K562 (cell line): ENCODE measurements around the gene RILP. TPM values are rescaled to one million over a fixed set of nuclear protein-coding genes. Genes with fewer than 3 reads are reported as not detected.

ENCODE experiments used
- ETV1 ChIP-seq: fragments of 450-650 bp; conservative IDR thresholded peaks from 2 replicates; pipeline ENCODE4 v1.6.1; 2016; ENCODE audit warnings: missing genetic modification characterization, control low read depth, low read depth, missing compliant biosample characterization
- MIER1 ChIP-seq: fragments of 450-650 bp; IDR thresholded peaks from 2 replicates; pipeline ENCODE4 v1.6.1; 2016; ENCODE audit warnings: antibody characterized with exemption, mild to moderate bottlenecking, low read depth
- PYGO2 ChIP-seq: fragments of 450-650 bp; IDR thresholded peaks from 2 replicates; pipeline ENCODE4 v1.6.1; 2016; ENCODE audit warnings: mild to moderate bottlenecking, missing genetic modification characterization, moderate library complexity, missing compliant biosample characterization
- TFAP4 ChIP-seq: sonication (generic); formaldehyde crosslinking; IDR thresholded peaks from 2 replicates; pipeline ENCODE4 v1.8.0; 2022; ENCODE audit warnings: missing genetic modification reagents, mild to moderate bottlenecking, moderate library complexity, borderline replicate concordance
- TOE1 ChIP-seq, 2 experiments: fragments of 450-650 bp in 1 of 2; sonication (generic) in 1 of 2; formaldehyde crosslinking in 1 of 2; IDR thresholded peaks; 2 replicates each; pipeline versions ENCODE4 v1.7.1 to v1.8.0; 2016 to 2022; ENCODE audit warnings: borderline replicate concordance in 2 of 2, mild to moderate bottlenecking in 2 of 2, antibody characterized with exemption in 1 of 2, inconsistent platforms in 1 of 2, low read depth in 1 of 2, missing genetic modification reagents in 1 of 2, moderate library complexity in 1 of 2
- ZBTB5 ChIP-seq: fragments of 450-650 bp; IDR thresholded peaks from 2 replicates; pipeline ENCODE4 v1.6.1; 2017; ENCODE audit warnings: antibody characterized with exemption
- ZKSCAN3 ChIP-seq: fragments of 250-450 bp; sonication (Bioruptor Pico); IDR thresholded peaks from 2 replicates; pipeline ENCODE4 v1.4.0; 2020
- ZNF274 ChIP-seq: IDR thresholded peaks from 2 replicates; pipeline ENCODE4 v1.6.1; 2011; ENCODE audit warnings: low read depth, mild to moderate bottlenecking, low read length, moderate library complexity, borderline replicate concordance
- ZNF41 ChIP-seq: fragments of 250-450 bp; sonication (Bioruptor Pico); conservative IDR thresholded peaks from 2 replicates; pipeline ENCODE4 v1.4.0; 2020; ENCODE audit warnings: mild to moderate bottlenecking
- ZNF639 ChIP-seq, 2 experiments: fragments of 200-800 bp in 1 of 2; sonication (Bioruptor generic) in 1 of 2; sonication (generic) in 1 of 2; formaldehyde crosslinking in 1 of 2; IDR thresholded peaks in 1 of 2; conservative IDR thresholded peaks in 1 of 2; 2 replicates each; pipeline versions ENCODE4 v1.5.0 to v1.6.1; 2016 to 2020; ENCODE audit warnings: missing compliant biosample characterization in 1 of 2, missing genetic modification characterization in 1 of 2, missing genetic modification reagents in 1 of 2
- polyA plus RNA-seq, 8 experiments: library from polyadenylated mRNA; depleted of rRNA in 4 of 8; stranded (reverse) in 5 of 8; unstranded in 3 of 8; fragments of >200 nt; fragmentation: Nextera tagmentation in 2 of 8; fragmentation: Illumina TruSeq in 1 of 8; extraction: Ambion mirVana in 2 of 8; extraction: Trizol in 1 of 8; gene quantifications; 2 replicates each; pipeline versions ENCODE4 v1.2.1 to v1.2.3, GENCODE V29; 2011 to 2014; ENCODE audit warnings: inconsistent platforms in 1 of 8, missing spikeins in 1 of 8
- total RNA-seq, 7 experiments: library from RNA; depleted of rRNA in 6 of 7; stranded (reverse); fragments of >200 nt in 6 of 7; fragmentation: Illumina TruSeq in 2 of 7; extraction: Trizol in 2 of 7; gene quantifications; 2 replicates each; pipeline versions ENCODE4 v1.2.1 to v1.2.3, GENCODE V29; 2011 to 2021; ENCODE audit warnings: low replicate concordance in 1 of 7
- TF ChIP-seq, protein P1 (sequence below): sonication (generic); formaldehyde crosslinking; IDR thresholded peaks from 2 replicates; pipeline ENCODE4 v1.8.0; 2022; ENCODE audit warnings: mild to moderate bottlenecking, missing genetic modification reagents
- TF ChIP-seq, protein P2 (sequence below): sonication (generic); formaldehyde crosslinking; IDR thresholded peaks from 2 replicates; pipeline ENCODE4 v1.8.1; 2023; ENCODE audit warnings: mild to moderate bottlenecking, missing genetic modification reagents
- TF ChIP-seq, protein P3 (sequence below): sonication (generic); formaldehyde crosslinking; IDR thresholded peaks from 2 replicates; pipeline ENCODE4 v1.8.1; 2022; ENCODE audit warnings: missing genetic modification reagents

The RILP gene
- total and polyA plus RNA-seq, 9 of the 15 experiments (the other 6 are each of a cell fraction or from before 2014, with no cell fraction given): 0.75 to 54.9 (median 27.8) TPM

DNA sequence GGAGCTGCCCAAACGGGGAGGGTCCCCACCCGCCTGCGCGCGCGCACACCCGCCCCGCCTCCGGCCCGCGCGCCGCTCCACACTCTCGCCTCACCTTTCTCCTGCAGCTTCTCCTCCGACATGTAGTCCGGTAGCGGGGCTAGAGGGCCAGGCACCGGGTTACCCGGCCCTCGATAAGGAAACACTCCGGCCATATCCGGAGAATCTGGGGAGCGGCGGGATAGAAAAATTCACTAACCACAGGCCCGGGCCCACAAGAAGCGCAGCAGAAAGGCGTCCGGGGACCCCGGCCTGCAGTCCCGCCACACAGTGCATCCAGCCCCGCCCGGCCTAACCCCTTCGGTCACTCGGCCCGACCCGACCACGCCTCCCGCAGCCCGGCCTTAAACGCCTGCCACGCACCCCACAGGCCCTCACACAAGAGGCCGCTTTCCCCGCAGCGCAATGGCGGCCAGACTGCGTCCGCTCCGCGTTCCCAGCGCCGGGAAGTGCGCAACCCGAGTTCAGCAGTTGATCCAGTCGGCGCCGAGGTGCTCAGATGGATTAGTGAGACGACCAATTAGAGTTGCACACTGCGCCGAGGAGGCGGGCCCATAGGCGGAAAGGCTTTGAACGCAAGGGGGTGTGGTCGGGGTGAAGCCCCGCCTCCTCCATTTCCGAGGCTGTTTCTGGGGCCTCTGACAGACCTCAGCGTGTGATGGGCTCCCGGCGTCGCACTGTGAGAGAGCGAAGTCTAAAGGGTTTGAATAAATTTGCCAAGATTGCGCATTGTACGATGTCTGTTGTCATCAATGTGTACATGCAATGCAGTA, 34.9 kb upstream of the RILP start, which contains the start of gene PRPF8 (continued):
- TF ChIP-seq, protein P1, sequence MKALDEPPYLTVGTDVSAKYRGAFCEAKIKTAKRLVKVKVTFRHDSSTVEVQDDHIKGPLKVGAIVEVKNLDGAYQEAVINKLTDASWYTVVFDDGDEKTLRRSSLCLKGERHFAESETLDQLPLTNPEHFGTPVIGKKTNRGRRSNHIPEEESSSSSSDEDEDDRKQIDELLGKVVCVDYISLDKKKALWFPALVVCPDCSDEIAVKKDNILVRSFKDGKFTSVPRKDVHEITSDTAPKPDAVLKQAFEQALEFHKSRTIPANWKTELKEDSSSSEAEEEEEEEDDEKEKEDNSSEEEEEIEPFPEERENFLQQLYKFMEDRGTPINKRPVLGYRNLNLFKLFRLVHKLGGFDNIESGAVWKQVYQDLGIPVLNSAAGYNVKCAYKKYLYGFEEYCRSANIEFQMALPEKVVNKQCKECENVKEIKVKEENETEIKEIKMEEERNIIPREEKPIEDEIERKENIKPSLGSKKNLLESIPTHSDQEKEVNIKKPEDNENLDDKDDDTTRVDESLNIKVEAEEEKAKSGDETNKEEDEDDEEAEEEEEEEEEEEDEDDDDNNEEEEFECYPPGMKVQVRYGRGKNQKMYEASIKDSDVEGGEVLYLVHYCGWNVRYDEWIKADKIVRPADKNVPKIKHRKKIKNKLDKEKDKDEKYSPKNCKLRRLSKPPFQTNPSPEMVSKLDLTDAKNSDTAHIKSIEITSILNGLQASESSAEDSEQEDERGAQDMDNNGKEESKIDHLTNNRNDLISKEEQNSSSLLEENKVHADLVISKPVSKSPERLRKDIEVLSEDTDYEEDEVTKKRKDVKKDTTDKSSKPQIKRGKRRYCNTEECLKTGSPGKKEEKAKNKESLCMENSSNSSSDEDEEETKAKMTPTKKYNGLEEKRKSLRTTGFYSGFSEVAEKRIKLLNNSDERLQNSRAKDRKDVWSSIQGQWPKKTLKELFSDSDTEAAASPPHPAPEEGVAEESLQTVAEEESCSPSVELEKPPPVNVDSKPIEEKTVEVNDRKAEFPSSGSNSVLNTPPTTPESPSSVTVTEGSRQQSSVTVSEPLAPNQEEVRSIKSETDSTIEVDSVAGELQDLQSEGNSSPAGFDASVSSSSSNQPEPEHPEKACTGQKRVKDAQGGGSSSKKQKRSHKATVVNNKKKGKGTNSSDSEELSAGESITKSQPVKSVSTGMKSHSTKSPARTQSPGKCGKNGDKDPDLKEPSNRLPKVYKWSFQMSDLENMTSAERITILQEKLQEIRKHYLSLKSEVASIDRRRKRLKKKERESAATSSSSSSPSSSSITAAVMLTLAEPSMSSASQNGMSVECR (CRISPR knock-in tag): peak; percentile 83
- TF ChIP-seq ZKSCAN3 (CRISPR knock-in tag): no peak
- no peak for TF ChIP-seq TOE1 (IDR thresholded peaks at IDR 0.05; ENCODE audit: borderline replicate concordance)
- TF ChIP-seq TOE1 (CRISPR knock-in tag; IDR thresholded peaks at IDR 0.05; ENCODE audit: borderline replicate concordance, low read depth): no peak
- no peak for TF ChIP-seq ZNF639 (CRISPR knock-in tag; conservative IDR thresholded peaks at IDR 0.05 in 1 of 2, IDR thresholded peaks at IDR 0.05 in 1 of 2)
- TF ChIP-seq, protein P2, sequence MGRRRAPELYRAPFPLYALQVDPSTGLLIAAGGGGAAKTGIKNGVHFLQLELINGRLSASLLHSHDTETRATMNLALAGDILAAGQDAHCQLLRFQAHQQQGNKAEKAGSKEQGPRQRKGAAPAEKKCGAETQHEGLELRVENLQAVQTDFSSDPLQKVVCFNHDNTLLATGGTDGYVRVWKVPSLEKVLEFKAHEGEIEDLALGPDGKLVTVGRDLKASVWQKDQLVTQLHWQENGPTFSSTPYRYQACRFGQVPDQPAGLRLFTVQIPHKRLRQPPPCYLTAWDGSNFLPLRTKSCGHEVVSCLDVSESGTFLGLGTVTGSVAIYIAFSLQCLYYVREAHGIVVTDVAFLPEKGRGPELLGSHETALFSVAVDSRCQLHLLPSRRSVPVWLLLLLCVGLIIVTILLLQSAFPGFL (CRISPR knock-in tag): no peak
- TF ChIP-seq ETV1 (tag): no peak
- TF ChIP-seq, protein P3, sequence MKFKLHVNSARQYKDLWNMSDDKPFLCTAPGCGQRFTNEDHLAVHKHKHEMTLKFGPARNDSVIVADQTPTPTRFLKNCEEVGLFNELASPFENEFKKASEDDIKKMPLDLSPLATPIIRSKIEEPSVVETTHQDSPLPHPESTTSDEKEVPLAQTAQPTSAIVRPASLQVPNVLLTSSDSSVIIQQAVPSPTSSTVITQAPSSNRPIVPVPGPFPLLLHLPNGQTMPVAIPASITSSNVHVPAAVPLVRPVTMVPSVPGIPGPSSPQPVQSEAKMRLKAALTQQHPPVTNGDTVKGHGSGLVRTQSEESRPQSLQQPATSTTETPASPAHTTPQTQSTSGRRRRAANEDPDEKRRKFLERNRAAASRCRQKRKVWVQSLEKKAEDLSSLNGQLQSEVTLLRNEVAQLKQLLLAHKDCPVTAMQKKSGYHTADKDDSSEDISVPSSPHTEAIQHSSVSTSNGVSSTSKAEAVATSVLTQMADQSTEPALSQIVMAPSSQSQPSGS (CRISPR knock-in tag): no peak
- TF ChIP-seq ZNF41 (CRISPR knock-in tag): no peak
- no peak for TF ChIP-seq MIER1
- no peak for TF ChIP-seq PYGO2 (tag)
- TF ChIP-seq TFAP4 (CRISPR knock-in tag): peak; percentile 64; the same call in 1 of the 2 replicates
- TF ChIP-seq ZBTB5: no peak
- TF ChIP-seq ZNF274: no peak
